ENCODE results near the gene MAD1L1.

The MAD1L1 gene

GRCh38 chr7:2181077-2181854 is 51.5 kb downstream of the MAD1L1 start:
- no peak overlapping the region for H3K4me3 ChIP-seq (ENCODE audit: low read length in 2 of 2)
- H3K9ac ChIP-seq (ENCODE audit: low read depth in 1 of 2, low read length in 2 of 2), result no peak overlapping the region

GRCh38 chr7:2180081-2180480 is 52.7 kb downstream of the MAD1L1 start:
- no peaks in the 10 kb centered on the region for H3K9me3 ChIP-seq (ENCODE audit: control insufficient read depth in 2 of 2, low read length in 2 of 2)
- H3K9ac ChIP-seq (ENCODE audit: low read depth in 1 of 2, low read length in 2 of 2), result no peak overlapping the region
- H3K4me1 ChIP-seq (ENCODE audit: control insufficient read depth in 2 of 2, insufficient read depth in 2 of 2, low read length in 2 of 2), result no peaks in the 10 kb centered on the region
- H3K36me3 ChIP-seq (ENCODE audit: control insufficient read depth in 2 of 2, insufficient read depth in 2 of 2, low read length in 2 of 2), result peaks cover 0 to 2% of the 10 kb centered on the region in 2 donors
- H3K4me3 ChIP-seq (ENCODE audit: low read length in 2 of 2), result no peak overlapping the region
- no peak overlapping the region for H3K27ac ChIP-seq (ENCODE audit: low read depth in 2 of 2, low read length in 2 of 2)
- no peaks in the 10 kb centered on the region for H3K27me3 ChIP-seq (ENCODE audit: control insufficient read depth in 2 of 2, insufficient read depth in 2 of 2, low read length in 2 of 2)

More at GRCh38 chr7:2181077-2181854, 51.5 kb downstream of the MAD1L1 start:
- H3K9me3 ChIP-seq (ENCODE audit: control insufficient read depth in 2 of 2, low read length in 2 of 2), result no peaks in the 10 kb centered on the region
- H3K4me1 ChIP-seq (ENCODE audit: control insufficient read depth in 2 of 2, insufficient read depth in 2 of 2, low read length in 2 of 2), result no peaks in the 10 kb centered on the region
- H3K27me3 ChIP-seq (ENCODE audit: control insufficient read depth in 2 of 2, insufficient read depth in 2 of 2, low read length in 2 of 2), result no peaks in the 10 kb centered on the region
- H3K27ac ChIP-seq (ENCODE audit: low read depth in 2 of 2, low read length in 2 of 2), result no peak overlapping the region
- H3K36me3 ChIP-seq (ENCODE audit: control insufficient read depth in 2 of 2, insufficient read depth in 2 of 2, low read length in 2 of 2), result peaks cover 0 to 2% of the 10 kb centered on the region in 2 donors

GRCh38 chr7:2175514-2175913 is 57.2 kb downstream of the MAD1L1 start:
- no peaks in the 10 kb centered on the region for H3K9me3 ChIP-seq (ENCODE audit: control insufficient read depth in 2 of 2, low read length in 2 of 2)
- H3K9ac ChIP-seq (ENCODE audit: low read depth in 1 of 2, low read length in 2 of 2), result no peak overlapping the region
- peaks cover 2% of the 10 kb centered on the region in 2 donors for H3K36me3 ChIP-seq (ENCODE audit: control insufficient read depth in 2 of 2, insufficient read depth in 2 of 2, low read length in 2 of 2)
- no peaks in the 10 kb centered on the region for H3K27me3 ChIP-seq (ENCODE audit: control insufficient read depth in 2 of 2, insufficient read depth in 2 of 2, low read length in 2 of 2)
- peaks cover 9 to 10% of the 10 kb centered on the region in 2 donors for H3K4me1 ChIP-seq (ENCODE audit: control insufficient read depth in 2 of 2, insufficient read depth in 2 of 2, low read length in 2 of 2)
- H3K4me3 ChIP-seq (ENCODE audit: low read length in 2 of 2), result no peak overlapping the region
- H3K27ac ChIP-seq (ENCODE audit: low read depth in 2 of 2, low read length in 2 of 2), result no peak overlapping the region

- no peak overlapping the region for H3K27ac ChIP-seq (ENCODE audit: low read depth in 2 of 2, low read length in 2 of 2)
- no peak overlapping the region for H3K4me3 ChIP-seq (ENCODE audit: low read length in 2 of 2)
- H3K9me3 ChIP-seq (ENCODE audit: control insufficient read depth in 2 of 2, low read length in 2 of 2), result no peaks in the 10 kb centered on the region
- H3K4me1 ChIP-seq (ENCODE audit: control insufficient read depth in 2 of 2, insufficient read depth in 2 of 2, low read length in 2 of 2), result peaks cover 9 to 10% of the 10 kb centered on the region in 2 donors
- H3K36me3 ChIP-seq (ENCODE audit: control insufficient read depth in 2 of 2, insufficient read depth in 2 of 2, low read length in 2 of 2), result peaks cover 2 to 3% of the 10 kb centered on the region in 2 donors
- no peaks in the 10 kb centered on the region for H3K27me3 ChIP-seq (ENCODE audit: control insufficient read depth in 2 of 2, insufficient read depth in 2 of 2, low read length in 2 of 2)
- H3K9ac ChIP-seq (ENCODE audit: low read depth in 1 of 2, low read length in 2 of 2), result no peak overlapping the region
These were observed 57.7 kb downstream of the MAD1L1 start for GRCh38 chr7:2175091-2175490.

GRCh38 chr7:2173189-2173827 is 59.4 kb downstream of the MAD1L1 start:
- H3K9me3 ChIP-seq (ENCODE audit: control insufficient read depth in 2 of 2, low read length in 2 of 2), result no peaks in the 10 kb centered on the region
- no peak overlapping the region for H3K4me3 ChIP-seq (ENCODE audit: low read length in 2 of 2)
- H3K27me3 ChIP-seq (ENCODE audit: control insufficient read depth in 2 of 2, insufficient read depth in 2 of 2, low read length in 2 of 2), result no peaks in the 10 kb centered on the region
- no peak overlapping the region for H3K27ac ChIP-seq (ENCODE audit: low read depth in 2 of 2, low read length in 2 of 2)
- H3K4me1 ChIP-seq (ENCODE audit: control insufficient read depth in 2 of 2, insufficient read depth in 2 of 2, low read length in 2 of 2), result peaks cover 9 to 10% of the 10 kb centered on the region in 2 donors
- H3K9ac ChIP-seq (ENCODE audit: low read depth in 1 of 2, low read length in 2 of 2), result no peak overlapping the region
- peaks cover 2 to 3% of the 10 kb centered on the region in 2 donors for H3K36me3 ChIP-seq (ENCODE audit: control insufficient read depth in 2 of 2, insufficient read depth in 2 of 2, low read length in 2 of 2)

- Histone ChIP-seq H3K4me1 (ENCODE audit: control insufficient read depth in 2 of 2, insufficient read depth in 2 of 2, low read length in 2 of 2) (peaks cover 9 to 10% of the 10 kb centered on the region in 2 donors), H3K4me3 (ENCODE audit: low read length in 2 of 2) (no peak overlapping the region), H3K27ac (ENCODE audit: low read depth in 2 of 2, low read length in 2 of 2) (no peak overlapping the region), H3K9ac (ENCODE audit: low read depth in 1 of 2, low read length in 2 of 2) (no peak overlapping the region), H3K9me3 (ENCODE audit: control insufficient read depth in 2 of 2, low read length in 2 of 2) (no peaks in the 10 kb centered on the region), H3K27me3 (ENCODE audit: control insufficient read depth in 2 of 2, insufficient read depth in 2 of 2, low read length in 2 of 2) (no peaks in the 10 kb centered on the region), H3K36me3 (ENCODE audit: control insufficient read depth in 2 of 2, insufficient read depth in 2 of 2, low read length in 2 of 2) (peaks cover 0 to 3% of the 10 kb centered on the region in 2 donors)
These were observed 60.2 kb downstream of the MAD1L1 start for GRCh38 chr7:2172311-2173188.

- H3K4me3 ChIP-seq (ENCODE audit: low read length in 2 of 2), result no peak overlapping the region
- H3K36me3 ChIP-seq (ENCODE audit: control insufficient read depth in 2 of 2, insufficient read depth in 2 of 2, low read length in 2 of 2), result peaks cover 1 to 3% of the 10 kb centered on the region in 2 donors
- no peak overlapping the region for H3K9ac ChIP-seq (ENCODE audit: low read depth in 1 of 2, low read length in 2 of 2)
- H3K9me3 ChIP-seq (ENCODE audit: control insufficient read depth in 2 of 2, low read length in 2 of 2), result no peaks in the 10 kb centered on the region
- H3K27ac ChIP-seq (ENCODE audit: low read depth in 2 of 2, low read length in 2 of 2), result no peak overlapping the region
- peaks cover 9 to 10% of the 10 kb centered on the region in 2 donors for H3K4me1 ChIP-seq (ENCODE audit: control insufficient read depth in 2 of 2, insufficient read depth in 2 of 2, low read length in 2 of 2)
- no peaks in the 10 kb centered on the region for H3K27me3 ChIP-seq (ENCODE audit: control insufficient read depth in 2 of 2, insufficient read depth in 2 of 2, low read length in 2 of 2)
These were observed 60.9 kb downstream of the MAD1L1 start for GRCh38 chr7:2171855-2172254.

- Histone ChIP-seq H3K36me3 (ENCODE audit: control insufficient read depth in 2 of 2, insufficient read depth in 2 of 2, low read length in 2 of 2) (peaks cover 3 to 4% of the 10 kb centered on the region in 2 donors), H3K27me3 (ENCODE audit: control insufficient read depth in 2 of 2, insufficient read depth in 2 of 2, low read length in 2 of 2) (no peaks in the 10 kb centered on the region), H3K4me1 (ENCODE audit: control insufficient read depth in 2 of 2, insufficient read depth in 2 of 2, low read length in 2 of 2) (peaks cover 9 to 10% of the 10 kb centered on the region in 2 donors), H3K27ac (ENCODE audit: low read depth in 2 of 2, low read length in 2 of 2) (no peak overlapping the region), H3K4me3 (ENCODE audit: low read length in 2 of 2) (no peak overlapping the region), H3K9ac (ENCODE audit: low read depth in 1 of 2, low read length in 2 of 2) (no peak overlapping the region), H3K9me3 (ENCODE audit: control insufficient read depth in 2 of 2, low read length in 2 of 2) (no peaks in the 10 kb centered on the region)
These were observed 61.9 kb downstream of the MAD1L1 start for GRCh38 chr7:2170576-2171521.

GRCh38 chr7:2169923-2170575 is 62.7 kb downstream of the MAD1L1 start:
- peaks cover 9 to 10% of the 10 kb centered on the region in 2 donors for H3K4me1 ChIP-seq (ENCODE audit: control insufficient read depth in 2 of 2, insufficient read depth in 2 of 2, low read length in 2 of 2)
- H3K36me3 ChIP-seq (ENCODE audit: control insufficient read depth in 2 of 2, insufficient read depth in 2 of 2, low read length in 2 of 2), result peaks cover 3 to 4% of the 10 kb centered on the region in 2 donors
- no peak overlapping the region for H3K27ac ChIP-seq (ENCODE audit: low read depth in 2 of 2, low read length in 2 of 2)
- H3K4me3 ChIP-seq (ENCODE audit: low read length in 2 of 2), result no peak overlapping the region
- no peaks in the 10 kb centered on the region for H3K9me3 ChIP-seq (ENCODE audit: control insufficient read depth in 2 of 2, low read length in 2 of 2)
- H3K9ac ChIP-seq (ENCODE audit: low read depth in 1 of 2, low read length in 2 of 2), result no peak overlapping the region
- no peaks in the 10 kb centered on the region for H3K27me3 ChIP-seq (ENCODE audit: control insufficient read depth in 2 of 2, insufficient read depth in 2 of 2, low read length in 2 of 2)

Measured in mucosa of rectum (tissue), 2 donors.